Progenitor cell of endocrine pancreas (in vitro differentiated cells): ENCODE results near the gene IRGC. TPM values are rescaled to one million over a fixed set of nuclear protein-coding genes. Genes with fewer than 3 reads are reported as not detected.

Source experiments
- DNase-seq: peaks from one replicate; pipeline ENCODE4 v3.0.0; 2021; ENCODE audit warnings: low spot score; ENCODE audit not compliant: unreplicated experiment
- H3K27ac Mint-ChIP-seq: 2 replicates; pipeline ENCODE4 v1.8.0; 2021; ENCODE audit warnings: mild to moderate bottlenecking, moderate library complexity, mixed read lengths
- H3K27me3 Mint-ChIP-seq: 2 replicates; pipeline ENCODE4 v1.8.0; 2021; ENCODE audit warnings: mixed read lengths
- H3K36me3 Mint-ChIP-seq: 2 replicates; pipeline ENCODE4 v1.8.0; 2022; ENCODE audit warnings: mixed read lengths; ENCODE audit not compliant: insufficient read depth
- H3K4me1 Mint-ChIP-seq: 2 replicates; pipeline ENCODE4 v1.8.0; 2021; ENCODE audit warnings: low read depth, mixed read lengths
- H3K4me3 Mint-ChIP-seq: 2 replicates; pipeline ENCODE4 v1.8.0; 2021; ENCODE audit warnings: low read depth, mild to moderate bottlenecking, moderate library complexity, mixed read lengths
- H3K9me3 Mint-ChIP-seq: 2 replicates; pipeline ENCODE4 v1.8.0; 2021; ENCODE audit warnings: low read depth, mixed read lengths
- CTCF ChIP-seq: fragments of 200-600 bp; sonication (generic); IDR thresholded peaks from one replicate; pipeline ENCODE4 v1.5.0; 2021; ENCODE audit warnings: antibody characterized with exemption, mild to moderate bottlenecking; ENCODE audit not compliant: unreplicated experiment
- total RNA-seq: library from RNA; stranded (reverse); gene quantifications from 2 replicates; pipeline ENCODE4 v1.2.1, GENCODE V29; 2021

IRGC gene
- total RNA-seq, 1 donor from 2014 or later, result not detected

- no peaks in the 10 kb centered on the region for H3K9me3 Mint-ChIP-seq
- TF ChIP-seq CTCF, result no peak
Observed at GRCh38 chr19:43672061-43672679, 43.7 kb upstream of the IRGC start.

DNA sequence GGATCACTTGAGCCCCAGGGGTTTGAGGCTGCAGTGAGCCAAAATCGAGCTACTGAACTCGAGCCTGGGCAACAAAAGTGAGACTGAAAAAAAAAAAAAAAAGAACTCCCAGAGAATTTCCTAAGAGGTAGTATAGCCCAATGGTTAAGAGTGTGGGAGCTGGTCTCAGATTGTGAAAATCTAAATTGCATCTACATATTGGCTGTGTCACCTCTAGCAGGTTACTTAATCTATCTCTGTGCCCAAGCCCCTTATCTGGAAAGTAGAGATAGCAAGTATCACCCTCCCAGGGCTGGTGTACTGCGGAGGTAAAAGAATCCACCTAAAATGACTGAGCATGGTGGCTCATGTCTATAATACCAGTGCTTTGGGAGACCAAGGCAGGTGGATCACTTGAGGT lies 42.2 kb upstream of the IRGC start:
- no peak for TF ChIP-seq CTCF
- H3K36me3 Mint-ChIP-seq, result no peaks in the 10 kb centered on the region
- no peaks in the 10 kb centered on the region for H3K9me3 Mint-ChIP-seq
- H3K27me3 Mint-ChIP-seq, result peaks cover 46% of the 10 kb centered on the region
- no peak overlapping the region for H3K4me3 Mint-ChIP-seq
- H3K4me1 Mint-ChIP-seq, result peaks cover 11% of the 10 kb centered on the region
- H3K27ac Mint-ChIP-seq, result no peak overlapping the region
- DNase-seq, result no peak

More at GRCh38 chr19:43672061-43672679, 43.7 kb upstream of the IRGC start:
- peaks cover 4% of the 10 kb centered on the region for H3K36me3 Mint-ChIP-seq
- no peak overlapping the region for H3K27ac Mint-ChIP-seq
- H3K4me3 Mint-ChIP-seq, result no peak overlapping the region
- peaks cover 55% of the 10 kb centered on the region for H3K27me3 Mint-ChIP-seq
- DNase-seq, result no peak
- peaks cover 21% of the 10 kb centered on the region for H3K4me1 Mint-ChIP-seq

- no peak for DNase-seq
- Mint-ChIP-seq H3K4me3 (no peak overlapping the region), H3K27ac (no peak overlapping the region), H3K27me3 (peaks cover 41% of the 10 kb centered on the region), H3K36me3 (no peaks in the 10 kb centered on the region), H3K9me3 (no peaks in the 10 kb centered on the region), H3K4me1 (peaks cover 11% of the 10 kb centered on the region)
- TF ChIP-seq CTCF, result no peak
Observed at GRCh38 chr19:43674183-43674582, 41.7 kb upstream of the IRGC start.

DNA sequence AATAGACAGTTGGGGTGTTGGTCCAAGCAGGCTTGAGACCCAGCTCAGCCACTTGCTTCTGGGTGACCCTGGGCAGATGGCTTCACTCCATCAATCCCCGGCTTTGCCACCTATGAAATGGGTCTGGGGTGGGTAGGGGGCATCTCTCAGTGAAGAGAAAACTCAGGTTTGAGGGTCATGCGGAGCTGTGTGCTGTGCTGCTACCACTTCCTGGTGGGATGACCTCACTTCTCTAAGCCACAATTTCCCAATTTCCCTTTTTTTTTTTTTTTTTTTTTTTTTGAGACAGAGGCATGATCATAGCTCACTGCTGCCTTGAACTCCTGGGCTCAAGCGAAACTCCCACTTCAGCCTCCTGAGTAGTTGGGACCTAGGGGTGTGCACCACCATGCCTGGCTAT lies 41.3 kb upstream of the IRGC start:
- Mint-ChIP-seq H3K27ac (no peak overlapping the region), H3K9me3 (no peaks in the 10 kb centered on the region), H3K36me3 (no peaks in the 10 kb centered on the region), H3K4me3 (no peak overlapping the region), H3K4me1 (peaks cover 11% of the 10 kb centered on the region), H3K27me3 (peaks cover 37% of the 10 kb centered on the region)
- DNase-seq, result no peak
- TF ChIP-seq CTCF, result no peak

DNA sequence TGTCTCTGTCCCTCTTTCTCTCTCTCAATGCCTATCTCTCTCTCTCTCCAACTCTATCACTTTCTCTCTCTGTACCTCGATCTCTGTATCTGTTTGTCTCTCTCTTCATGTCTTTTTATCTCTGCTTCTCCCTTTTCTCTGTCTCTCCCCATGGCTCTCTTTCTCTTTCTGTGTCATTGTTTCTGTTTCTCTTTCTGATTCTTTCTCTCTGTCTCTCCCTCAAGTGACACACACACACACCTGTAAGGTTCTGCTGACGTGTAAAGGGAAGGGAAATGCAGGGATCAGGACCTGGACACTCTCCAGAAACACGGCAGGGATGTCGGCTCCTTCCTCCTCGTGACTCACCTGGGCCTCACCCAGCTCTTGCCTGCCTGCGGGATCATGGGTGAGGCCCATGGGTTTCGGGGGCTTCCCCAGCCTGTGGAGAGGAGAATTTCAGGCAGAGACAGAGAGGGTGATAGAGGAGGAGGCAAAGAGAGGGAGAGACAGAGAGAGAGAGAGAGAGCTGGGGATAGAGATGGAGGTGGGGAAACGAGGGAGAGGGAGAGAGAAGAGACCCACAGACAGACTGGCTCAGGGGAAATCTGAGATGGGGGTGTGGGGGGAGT lies 40.5 kb upstream of the IRGC start:
- no peak overlapping the region for H3K27ac Mint-ChIP-seq
- H3K4me3 Mint-ChIP-seq, result no peak overlapping the region
- no peaks in the 10 kb centered on the region for H3K9me3 Mint-ChIP-seq
- H3K27me3 Mint-ChIP-seq, result peaks cover 29% of the 10 kb centered on the region
- TF ChIP-seq CTCF, result no peak
- no peak for DNase-seq
- peaks cover 9% of the 10 kb centered on the region for H3K4me1 Mint-ChIP-seq
- H3K36me3 Mint-ChIP-seq, result no peaks in the 10 kb centered on the region
